ENCODE data around the gene PSORS1C2.

DNA sequence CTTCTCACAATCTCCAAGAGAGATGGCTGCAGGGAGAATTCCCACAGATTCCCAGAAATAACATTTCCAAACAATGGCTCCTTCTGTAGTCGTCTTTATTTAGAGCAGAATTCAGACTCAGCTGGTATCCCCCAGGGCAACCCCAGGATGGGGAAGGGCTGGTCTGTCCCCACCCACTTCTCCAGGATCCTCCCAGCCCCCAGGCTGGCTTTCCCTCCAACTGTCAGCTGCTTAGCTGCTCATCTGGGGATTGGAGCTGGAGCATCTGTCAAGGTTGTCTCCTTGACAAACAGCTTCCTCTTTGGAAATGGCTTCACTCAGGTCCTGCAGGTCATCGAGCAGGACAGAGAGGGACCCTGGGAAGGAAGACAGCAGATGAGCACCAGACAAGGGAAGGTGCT, 3.5 kb upstream of the PSORS1C2 start:
- TF ChIP-seq CTCF (IDR thresholded peaks at IDR 0.05) (no peak), EP300 (IDR thresholded peaks at IDR 0.05) (no peak), POLR2AphosphoS5 (IDR thresholded peaks at IDR 0.05) (no peak)

All from suprapubic skin (tissue), 4 donors.